Stimulated activated CD4-positive, alpha-beta T cell treated with anti-CD3 and anti-CD28 coated beads, Interleukin-4, amount 100 ng/mL, for 24 hours (primary cell): ENCODE data around the gene ASXL2.
"Not testable (repeated sequence)": the region's sequence is repeated elsewhere in the genome, so short reads cannot be mapped to it uniquely, and the experiment has no call there.

Source experiments
- DNase-seq: peaks from one replicate; pipeline ENCODE4 v3.0.0-alpha.2; 2020

ASXL2 gene

GRCh38 chr2:25887624-25888242 is 9.4 kb upstream of the ASXL2 start:
- DNase-seq: no peak

GRCh38 chr2:25885933-25886332 is 7.6 kb upstream of the ASXL2 start:
- DNase-seq: no peak

GRCh38 chr2:25881764-25882163 is 3.5 kb upstream of the ASXL2 start:
- no peak for DNase-seq

- DNase-seq: no peak
Measured at GRCh38 chr2:25879133-25879730, 945 bp upstream of the ASXL2 start.

GRCh38 chr2:25877431-25878360 is 591 bp downstream of the ASXL2 start:
- peak; percentile 60 for DNase-seq

GRCh38 chr2:25872134-25872533 is 6.2 kb downstream of the ASXL2 start:
- no peak for DNase-seq

- DNase-seq: no peak
Measured at GRCh38 chr2:25867396-25868003, 10.8 kb downstream of the ASXL2 start.

- no peak for DNase-seq
Measured at GRCh38 chr2:25856377-25856776, 21.9 kb downstream of the ASXL2 start.

GRCh38 chr2:25855065-25855464 is 23.2 kb downstream of the ASXL2 start:
- DNase-seq: no peak

GRCh38 chr2:25854613-25855012 is 23.7 kb downstream of the ASXL2 start:
- no peak for DNase-seq

- DNase-seq: no peak
Measured at GRCh38 chr2:25853038-25853638, 25.1 kb downstream of the ASXL2 start.

GRCh38 chr2:25851740-25852503 is 26.4 kb downstream of the ASXL2 start:
- peak; percentile 47 for DNase-seq

GRCh38 chr2:25850400-25850799 is 27.9 kb downstream of the ASXL2 start:
- not testable (repeated sequence) for DNase-seq

GRCh38 chr2:25849350-25849749 is 28.9 kb downstream of the ASXL2 start:
- not testable (repeated sequence) for DNase-seq

- no peak for DNase-seq
Measured at GRCh38 chr2:25845843-25846505, 32.3 kb downstream of the ASXL2 start.

- DNase-seq: no peak
Measured at GRCh38 chr2:25844089-25844488, 34.2 kb downstream of the ASXL2 start.

GRCh38 chr2:25842155-25842554 is 36.1 kb downstream of the ASXL2 start:
- no peak for DNase-seq

GRCh38 chr2:25838152-25838756 is 40.0 kb downstream of the ASXL2 start:
- DNase-seq: no peak

- DNase-seq: no peak
Measured at GRCh38 chr2:25835906-25836305, 42.4 kb downstream of the ASXL2 start.

GRCh38 chr2:25833566-25833965 is 44.7 kb downstream of the ASXL2 start:
- no peak for DNase-seq

- no peak for DNase-seq
Measured at GRCh38 chr2:25832897-25833296, 45.4 kb downstream of the ASXL2 start.
